Peyer's patch (tissue), 4 donors: ENCODE measurements around the gene IQSEC2. TPM values are rescaled to one million over a fixed set of nuclear protein-coding genes. Genes with fewer than 3 reads are reported as not detected.

ENCODE experiments used
- DNase-seq, 3 donors: peaks; one replicate each; pipeline ENCODE4 v3.0.0-alpha.2; 2017 to 2019
- H3K27ac ChIP-seq, 4 donors: fragments of 200-600 bp; sonication (generic); one replicate each; pipeline ENCODE4 v1.5.1; 2016 to 2019
- H3K27me3 ChIP-seq, 2 donors: fragments of 200-600 bp; sonication (generic); one replicate each; pipeline ENCODE4 v1.5.1; 2019
- H3K36me3 ChIP-seq, 3 donors: fragments of 200-600 bp; sonication (generic); one replicate each; pipeline ENCODE4 v1.5.1; 2016 to 2019
- H3K4me1 ChIP-seq, 4 donors: fragments of 200-600 bp; sonication (generic); one replicate each; pipeline ENCODE4 v1.5.1; 2016 to 2019
- H3K4me3 ChIP-seq, 4 donors: fragments of 200-600 bp; sonication (generic); 1 replicate in 3 of 4; 2 replicates in 1 of 4; pipeline ENCODE4 v1.5.1; 2016 to 2019; ENCODE audit warnings: mild to moderate bottlenecking in 1 of 4
- H3K9me3 ChIP-seq, 4 donors: fragments of 200-600 bp; sonication (generic); one replicate each; pipeline ENCODE4 v1.5.1; 2016 to 2019; ENCODE audit warnings: mild to moderate bottlenecking in 1 of 4
- CTCF ChIP-seq, 6 experiments: fragments of 450-650 bp in 4 of 6; fragments of 200-600 bp in 2 of 6; sonication (generic) in 1 of 6; IDR thresholded peaks; one replicate each; pipeline ENCODE4 v1.5.1; 2017 to 2019; ENCODE audit warnings: antibody characterized with exemption in 6 of 6, mild to moderate bottlenecking in 3 of 6, moderate library complexity in 1 of 6
- POLR2A ChIP-seq, 2 donors: fragments of 450-650 bp; IDR thresholded peaks; one replicate each; pipeline ENCODE4 v1.5.1; 2017; ENCODE audit warnings: antibody characterized with exemption in 2 of 2, mild to moderate bottlenecking in 2 of 2, moderate library complexity in 2 of 2
- total RNA-seq, 4 donors: library from RNA; depleted of rRNA; stranded (reverse); fragments of >200 nt; gene quantifications; one replicate each; pipeline ENCODE4 v1.1.0, GENCODE V29; 2016

The IQSEC2 gene
- total RNA-seq, 4 donors from 2014 or later, result 20.6 to 77.9 (median 48.3) TPM

- no peaks in the 10 kb centered on the region for H3K27me3 ChIP-seq
- TF ChIP-seq POLR2A (IDR thresholded peaks at IDR 0.05) (no peak), CTCF (IDR thresholded peaks at IDR 0.05) (no peak)
- no peak overlapping the region for H3K27ac ChIP-seq
- H3K36me3 ChIP-seq, result peaks cover 0 to 5% (median 0%) of the 10 kb centered on the region in 3 donors
- no peak overlapping the region for H3K4me3 ChIP-seq
- no peak for DNase-seq
- H3K4me1 ChIP-seq, result no peaks in the 10 kb centered on the region
- no peaks in the 10 kb centered on the region for H3K9me3 ChIP-seq
Measured at GRCh38 chrX:53257670-53258423, 23.5 kb downstream of the IQSEC2 start.

GRCh38 chrX:53257166-53257565, 24.2 kb downstream of the IQSEC2 start:
- no peaks in the 10 kb centered on the region for H3K9me3 ChIP-seq
- no peak overlapping the region for H3K4me3 ChIP-seq
- no peaks in the 10 kb centered on the region for H3K4me1 ChIP-seq
- DNase-seq, result no peak
- peaks cover 0 to 5% (median 0%) of the 10 kb centered on the region in 3 donors for H3K36me3 ChIP-seq
- no peak overlapping the region for H3K27ac ChIP-seq
- TF ChIP-seq CTCF (IDR thresholded peaks at IDR 0.05), result no peak
- TF ChIP-seq POLR2A (IDR thresholded peaks at IDR 0.05), result no peak
- no peaks in the 10 kb centered on the region for H3K27me3 ChIP-seq

- DNase-seq, result no peak
- no peaks in the 10 kb centered on the region for H3K9me3 ChIP-seq
- TF ChIP-seq POLR2A (IDR thresholded peaks at IDR 0.05) (no peak), CTCF (IDR thresholded peaks at IDR 0.05) (no peak)
Measured at GRCh38 chrX:53256446-53257041, 24.8 kb downstream of the IQSEC2 start.

GRCh38 chrX:53255738-53256191, 25.6 kb downstream of the IQSEC2 start:
- peaks cover 0 to 5% (median 0%) of the 10 kb centered on the region in 3 donors for H3K36me3 ChIP-seq
- no peaks in the 10 kb centered on the region for H3K27me3 ChIP-seq
- no peaks in the 10 kb centered on the region for H3K4me1 ChIP-seq
- DNase-seq, result no peak
- TF ChIP-seq POLR2A (IDR thresholded peaks at IDR 0.05) (no peak), CTCF (IDR thresholded peaks at IDR 0.05) (no peak)
- no peaks in the 10 kb centered on the region for H3K9me3 ChIP-seq
- H3K27ac ChIP-seq, result no peak overlapping the region
- no peak overlapping the region for H3K4me3 ChIP-seq

More at GRCh38 chrX:53256446-53257041, 24.8 kb downstream of the IQSEC2 start:
- Histone ChIP-seq H3K27ac (no peak overlapping the region), H3K27me3 (no peaks in the 10 kb centered on the region), H3K4me1 (no peaks in the 10 kb centered on the region), H3K4me3 (no peak overlapping the region), H3K36me3 (peaks cover 0 to 5% (median 0%) of the 10 kb centered on the region in 3 donors)

- TF ChIP-seq POLR2A (IDR thresholded peaks at IDR 0.05) (no peak), CTCF (IDR thresholded peaks at IDR 0.05) (no peak)
- no peaks in the 10 kb centered on the region for H3K9me3 ChIP-seq
- peaks cover 0 to 5% (median 0%) of the 10 kb centered on the region in 3 donors for H3K36me3 ChIP-seq
- DNase-seq, result no peak
- H3K4me1 ChIP-seq, result no peaks in the 10 kb centered on the region
- no peak overlapping the region for H3K4me3 ChIP-seq
- H3K27ac ChIP-seq, result no peak overlapping the region
- H3K27me3 ChIP-seq, result no peaks in the 10 kb centered on the region
Measured at GRCh38 chrX:53254570-53255461, 26.6 kb downstream of the IQSEC2 start.
